Nephron (organoid): ENCODE results near the gene ESF1.
"Not testable (repeated sequence)": the region's sequence is repeated elsewhere in the genome, so short reads cannot be mapped to it uniquely, and the experiment has no call there.

Experiments used
- H3K27ac Mint-ChIP-seq, 3 experiments: 2 replicates each; pipeline ENCODE4 v1.8.0; 2020; ENCODE audit warnings: mixed read lengths in 3 of 3, mild to moderate bottlenecking in 2 of 3, moderate library complexity in 1 of 3
- H3K27me3 Mint-ChIP-seq: 2 replicates; pipeline ENCODE4 v1.8.0; 2021; ENCODE audit warnings: low read depth, mild to moderate bottlenecking, moderate library complexity, mixed read lengths
- H3K36me3 Mint-ChIP-seq: 2 replicates; pipeline ENCODE4 v1.8.0; 2020; ENCODE audit warnings: low read depth, mixed read lengths
- H3K4me1 Mint-ChIP-seq: 2 replicates; pipeline ENCODE4 v1.8.0; 2020; ENCODE audit warnings: mixed read lengths
- H3K4me3 Mint-ChIP-seq, 3 experiments: 2 replicates each; pipeline ENCODE4 v1.8.0; 2020; ENCODE audit warnings: mild to moderate bottlenecking in 3 of 3, mixed read lengths in 3 of 3, moderate library complexity in 2 of 3
- H3K9me3 Mint-ChIP-seq: 2 replicates; pipeline ENCODE4 v1.8.0; 2020; ENCODE audit warnings: mixed read lengths
- TF ChIP-seq, protein P1 (sequence below), 3 experiments: fragments of 200-600 bp; sonication (generic); IDR thresholded peaks; one replicate each; pipeline ENCODE4 v1.5.0; 2021; ENCODE audit warnings: antibody characterized with exemption in 3 of 3; ENCODE audit not compliant: unreplicated experiment in 3 of 3

Gene ESF1

DNA sequence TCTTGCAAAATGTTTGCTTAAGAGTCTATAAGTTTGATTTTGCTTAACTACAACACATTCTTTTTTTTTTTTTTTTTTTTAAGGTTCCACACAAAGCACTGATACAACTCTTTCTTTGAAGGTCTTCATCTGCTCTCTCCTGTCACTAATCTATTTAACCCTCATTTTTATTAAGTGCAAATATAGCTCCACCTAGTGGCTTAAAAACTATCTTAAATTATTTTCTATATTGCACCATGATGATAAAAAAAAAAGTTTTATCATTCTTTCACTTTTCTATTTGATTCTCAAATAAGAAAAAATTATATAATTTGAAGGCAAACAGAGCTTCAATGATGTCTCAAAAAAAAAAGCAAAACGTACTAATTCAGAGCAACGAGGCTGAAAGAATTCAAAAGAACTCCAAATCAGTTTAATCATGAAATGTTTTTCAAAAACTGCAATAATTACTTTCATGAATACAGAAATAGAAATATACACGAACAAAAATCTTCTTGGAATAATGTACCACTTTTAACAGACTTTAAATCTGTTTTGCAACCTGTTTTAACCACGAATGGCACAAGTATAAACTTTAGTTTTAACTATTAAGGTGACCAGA lies 12.8 kb downstream of the ESF1 start:
- H3K9me3 Mint-ChIP-seq, result peaks cover 9% of the 10 kb centered on the region
- TF ChIP-seq, protein P1, sequence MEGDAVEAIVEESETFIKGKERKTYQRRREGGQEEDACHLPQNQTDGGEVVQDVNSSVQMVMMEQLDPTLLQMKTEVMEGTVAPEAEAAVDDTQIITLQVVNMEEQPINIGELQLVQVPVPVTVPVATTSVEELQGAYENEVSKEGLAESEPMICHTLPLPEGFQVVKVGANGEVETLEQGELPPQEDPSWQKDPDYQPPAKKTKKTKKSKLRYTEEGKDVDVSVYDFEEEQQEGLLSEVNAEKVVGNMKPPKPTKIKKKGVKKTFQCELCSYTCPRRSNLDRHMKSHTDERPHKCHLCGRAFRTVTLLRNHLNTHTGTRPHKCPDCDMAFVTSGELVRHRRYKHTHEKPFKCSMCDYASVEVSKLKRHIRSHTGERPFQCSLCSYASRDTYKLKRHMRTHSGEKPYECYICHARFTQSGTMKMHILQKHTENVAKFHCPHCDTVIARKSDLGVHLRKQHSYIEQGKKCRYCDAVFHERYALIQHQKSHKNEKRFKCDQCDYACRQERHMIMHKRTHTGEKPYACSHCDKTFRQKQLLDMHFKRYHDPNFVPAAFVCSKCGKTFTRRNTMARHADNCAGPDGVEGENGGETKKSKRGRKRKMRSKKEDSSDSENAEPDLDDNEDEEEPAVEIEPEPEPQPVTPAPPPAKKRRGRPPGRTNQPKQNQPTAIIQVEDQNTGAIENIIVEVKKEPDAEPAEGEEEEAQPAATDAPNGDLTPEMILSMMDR (IDR thresholded peaks at IDR 0.05; ENCODE audit: unreplicated experiment in 3 of 3), result peak in 2 of 3 experiments; percentile 45 to 70
- no peak overlapping the region for H3K4me3 Mint-ChIP-seq
- no peaks in the 10 kb centered on the region for H3K27me3 Mint-ChIP-seq
- H3K36me3 Mint-ChIP-seq, result peaks cover 60% of the 10 kb centered on the region
- no peaks in the 10 kb centered on the region for H3K4me1 Mint-ChIP-seq
- H3K27ac Mint-ChIP-seq, result no peak overlapping the region

DNA sequence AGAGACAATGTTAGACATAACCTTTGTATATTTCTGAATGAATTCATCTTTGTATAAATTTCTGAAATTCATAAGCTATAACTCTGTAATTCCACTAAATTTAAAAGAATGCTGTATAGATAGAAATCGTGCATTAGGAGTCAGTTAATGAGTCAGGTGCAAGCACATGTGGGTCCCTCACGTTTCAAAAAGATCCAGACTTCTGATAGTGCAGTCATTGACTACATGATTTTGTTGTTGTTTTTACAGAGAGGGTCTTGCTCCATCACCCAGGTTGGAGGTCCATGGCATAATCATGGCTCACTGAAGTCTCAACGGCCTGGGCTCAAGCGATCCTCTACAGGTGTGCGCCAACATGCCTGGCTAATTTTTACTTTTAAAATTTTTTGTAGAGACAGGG lies 14.6 kb downstream of the ESF1 start:
- no peaks in the 10 kb centered on the region for H3K4me1 Mint-ChIP-seq
- H3K27ac Mint-ChIP-seq, result no peak overlapping the region
- no peaks in the 10 kb centered on the region for H3K27me3 Mint-ChIP-seq
- TF ChIP-seq, protein P1 (IDR thresholded peaks at IDR 0.05; ENCODE audit: unreplicated experiment in 3 of 3), result no peak
- no peak overlapping the region for H3K4me3 Mint-ChIP-seq
- peaks cover 24% of the 10 kb centered on the region for H3K9me3 Mint-ChIP-seq
- H3K36me3 Mint-ChIP-seq, result peaks cover 64% of the 10 kb centered on the region

DNA sequence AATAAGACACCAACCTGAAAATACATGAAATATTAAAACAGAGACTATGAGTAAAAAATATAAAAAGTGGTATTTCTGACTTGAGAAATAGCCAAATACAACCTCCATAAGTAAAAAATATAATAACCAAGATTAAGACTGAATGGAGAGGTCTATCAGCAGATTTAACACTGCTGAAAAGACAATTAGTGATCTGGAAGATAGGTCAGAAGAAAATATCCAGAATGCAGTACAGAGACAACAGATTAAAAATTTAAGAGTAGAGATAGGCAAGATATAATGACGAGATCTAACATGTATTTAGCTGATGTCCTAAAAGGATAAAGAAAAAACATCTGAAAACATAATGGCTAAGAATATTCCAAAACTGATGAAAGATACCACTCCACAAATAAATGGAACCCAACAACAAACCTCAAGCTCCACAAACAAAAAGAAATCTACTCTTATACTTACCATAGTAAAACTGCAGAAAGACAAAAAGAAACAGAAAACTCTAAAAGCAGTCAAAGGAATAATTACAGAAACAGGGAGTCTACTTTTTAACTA lies 18.8 kb downstream of the ESF1 start:
- Mint-ChIP-seq H3K27ac (no peak overlapping the region), H3K27me3 (no peaks in the 10 kb centered on the region), H3K4me3 (no peak overlapping the region), H3K36me3 (peaks cover 76% of the 10 kb centered on the region), H3K4me1 (no peaks in the 10 kb centered on the region), H3K9me3 (peaks cover 31% of the 10 kb centered on the region)
- TF ChIP-seq, protein P1 (IDR thresholded peaks at IDR 0.05; ENCODE audit: unreplicated experiment in 3 of 3), result no peak

DNA sequence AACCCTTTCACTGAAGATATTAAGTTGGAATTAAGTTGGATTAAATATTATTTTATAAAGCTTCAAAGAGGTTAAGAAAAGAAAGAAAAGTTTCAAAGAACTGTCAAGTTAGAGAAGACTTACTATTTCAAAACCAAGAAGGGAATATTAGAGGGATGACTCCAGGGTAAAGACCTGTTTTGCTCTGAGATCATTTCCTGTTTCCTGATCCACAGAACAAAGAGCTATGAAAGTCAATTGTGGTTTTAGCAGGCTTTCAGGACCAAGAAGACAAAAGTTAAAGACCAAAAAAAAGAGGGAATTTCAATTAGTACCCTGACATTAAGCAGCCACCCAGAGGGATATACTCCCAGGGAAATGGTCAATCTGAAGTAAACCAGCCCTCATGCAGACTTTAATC lies 19.4 kb downstream of the ESF1 start:
- Mint-ChIP-seq H3K27me3 (no peaks in the 10 kb centered on the region), H3K9me3 (peaks cover 31% of the 10 kb centered on the region), H3K36me3 (peaks cover 73% of the 10 kb centered on the region), H3K4me3 (no peak overlapping the region), H3K27ac (no peak overlapping the region), H3K4me1 (no peaks in the 10 kb centered on the region)
- TF ChIP-seq, protein P1 (IDR thresholded peaks at IDR 0.05; ENCODE audit: unreplicated experiment in 3 of 3), result no peak

DNA sequence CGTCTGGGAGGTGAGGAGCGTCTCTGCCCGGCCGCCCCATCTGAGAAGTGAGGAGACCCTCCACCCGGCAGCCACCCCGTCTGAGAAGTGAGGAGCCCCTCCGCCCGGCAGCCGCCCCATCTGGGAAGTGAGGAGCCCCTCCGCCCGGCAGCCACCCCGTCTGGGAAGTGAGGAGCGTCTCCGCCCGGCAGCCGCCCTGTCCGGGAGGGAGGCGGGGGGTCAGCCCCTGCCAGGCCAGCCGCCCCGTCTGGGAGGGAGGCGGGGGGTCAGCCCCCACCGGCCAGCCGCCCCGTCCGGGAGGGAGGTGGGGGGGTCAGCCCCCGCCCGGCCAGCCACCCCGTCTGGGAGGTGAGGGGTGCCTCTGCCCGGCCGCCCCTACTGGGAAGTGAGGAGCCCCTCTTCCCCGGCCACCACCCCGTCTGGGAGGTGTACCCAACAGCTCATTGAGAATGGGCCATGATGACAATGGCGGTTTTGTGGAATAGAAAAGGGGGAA lies 24.2 kb downstream of the ESF1 start:
- H3K27me3 Mint-ChIP-seq, H3K4me1 Mint-ChIP-seq, H3K4me3 Mint-ChIP-seq, H3K27ac Mint-ChIP-seq: not testable (repeated sequence)
- Mint-ChIP-seq H3K9me3 (peaks cover 10% of the 10 kb centered on the region), H3K36me3 (peaks cover 57% of the 10 kb centered on the region)

DNA sequence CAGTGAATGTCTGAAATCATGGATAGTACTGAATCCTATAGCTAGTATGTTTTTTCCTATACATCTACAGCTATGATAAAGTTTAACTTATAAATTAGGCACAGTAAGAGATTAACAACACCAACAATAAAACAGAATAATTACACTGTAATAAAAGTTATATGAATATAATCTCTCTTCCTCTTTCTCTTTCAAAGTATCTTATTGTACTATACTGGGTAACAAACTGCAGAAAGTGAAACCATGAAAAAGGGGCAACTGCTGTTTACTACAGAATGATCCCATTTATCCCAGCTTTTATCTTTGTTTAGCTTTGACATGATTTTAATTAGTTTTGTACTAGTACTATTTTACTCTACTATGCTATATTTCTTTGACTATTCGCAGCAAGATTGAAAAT lies 25.8 kb downstream of the ESF1 start:
- Mint-ChIP-seq H3K4me1 (no peaks in the 10 kb centered on the region), H3K9me3 (no peaks in the 10 kb centered on the region), H3K27ac (no peak overlapping the region), H3K27me3 (no peaks in the 10 kb centered on the region), H3K4me3 (no peak overlapping the region), H3K36me3 (peaks cover 41% of the 10 kb centered on the region)
- TF ChIP-seq, protein P1 (IDR thresholded peaks at IDR 0.05; ENCODE audit: unreplicated experiment in 3 of 3), result no peak
